Choroid plexus epithelial cell (primary cell): ENCODE results near the gene MUC4.
"Not testable (repeated sequence)": the region's sequence is repeated elsewhere in the genome, so short reads cannot be mapped to it uniquely, and the experiment has no call there.

Experiments used
- DNase-seq: peaks from one replicate; pipeline ENCODE4 v3.0.0-alpha.2; 2010; ENCODE audit warnings: low read depth
- H3K4me3 ChIP-seq: 2 replicates; pipeline ENCODE4 v1.5.1; 2011; ENCODE audit warnings: low read depth, mild to moderate bottlenecking, control low read depth, low read length, moderate library complexity
- CTCF ChIP-seq: conservative IDR thresholded peaks from 2 replicates; pipeline ENCODE4 v1.5.1; 2011; ENCODE audit warnings: low read depth, mild to moderate bottlenecking, control low read depth, inconsistent platforms, low read length, moderate library complexity

The MUC4 gene

GRCh38 chr3:195808741-195809290, 2.9 kb downstream of the MUC4 start:
- TF ChIP-seq CTCF, result no peak
- H3K4me3 ChIP-seq, result no peak overlapping the region
- DNase-seq, result no peak

GRCh38 chr3:195807681-195808121, 4.0 kb downstream of the MUC4 start:
- no peak for TF ChIP-seq CTCF
- no peak overlapping the region for H3K4me3 ChIP-seq
- no peak for DNase-seq

GRCh38 chr3:195806916-195807231, 4.9 kb downstream of the MUC4 start:
- no peak for TF ChIP-seq CTCF

GRCh38 chr3:195806211-195806915, 5.4 kb downstream of the MUC4 start:
- no peak for DNase-seq
- H3K4me3 ChIP-seq, result no peak overlapping the region
- TF ChIP-seq CTCF, result no peak

More at GRCh38 chr3:195806916-195807231, 4.9 kb downstream of the MUC4 start:
- no peak overlapping the region for H3K4me3 ChIP-seq
- DNase-seq, result no peak

GRCh38 chr3:195805588-195805987, 6.1 kb downstream of the MUC4 start:
- not testable (repeated sequence) for DNase-seq, H3K4me3 ChIP-seq

GRCh38 chr3:195805181-195805580, 6.5 kb downstream of the MUC4 start:
- no peak for TF ChIP-seq CTCF
- no peak for DNase-seq

GRCh38 chr3:195803289-195803908, 8.3 kb downstream of the MUC4 start:
- no peak overlapping the region for H3K4me3 ChIP-seq
- TF ChIP-seq CTCF, result no peak
- DNase-seq, result no peak

More at GRCh38 chr3:195805181-195805580, 6.5 kb downstream of the MUC4 start:
- H3K4me3 ChIP-seq, result no peak overlapping the region
